IMR-90 (cell line): Measurements from ENCODE around the gene SLC26A4. TPM values are rescaled to one million over a fixed set of nuclear protein-coding genes. Genes with fewer than 3 reads are reported as not detected.

ENCODE experiments used
- ATAC-seq: fragments of 200-7000 bp; cut with Tn5 transposase; 2 replicates; pipeline ENCODE4 v1.9.1; 2020; ENCODE audit warnings: low read depth, mild to moderate bottlenecking, moderate library complexity
- BruUV-seq: library from RNA; stranded (reverse); fragments of 400-500 nt; replicated peaks from 2 replicates; lab custom pipeline; 2021; lab: Mats Ljungman, UMichigan
- CTCF ChIA-PET: fragments of 300-600 bp; formaldehyde crosslinking; extraction: SDS; loops from one replicate; lab custom pipeline; 2021; ENCODE audit warnings: antibody characterized with exemption; lab: Yijun Ruan, JAX
- POLR2A ChIA-PET: fragments of 300-600 bp; sonication (Branson Sonifier 250); formaldehyde crosslinking; loops from one replicate; lab custom pipeline; 2022; ENCODE audit warnings: antibody characterized with exemption; ENCODE audit not compliant: unreplicated experiment; lab: Charles Lee
- DNase-seq: peaks from one replicate; pipeline ENCODE4 v3.0.0; 2013
- H2AFZ ChIP-seq: replicated peaks from 2 replicates; pipeline ENCODE3; 2013; ENCODE audit warnings: low read length, mild to moderate bottlenecking; ENCODE audit not compliant: poor library complexity
- H2AK5ac ChIP-seq: 2 replicates; pipeline ENCODE4 v1.6.1; 2013; ENCODE audit warnings: low read depth, low read length, inconsistent platforms
- H2AK9ac ChIP-seq: replicated peaks from 2 replicates; pipeline ENCODE3; 2013; ENCODE audit warnings: mild to moderate bottlenecking, low read depth, low read length, moderate library complexity; ENCODE audit not compliant: poor library complexity
- H2BK120ac ChIP-seq: 2 replicates; pipeline ENCODE4 v1.6.1; 2013; ENCODE audit warnings: low read depth, low read length, inconsistent platforms
- H2BK15ac ChIP-seq: 3 replicates; pipeline ENCODE4 v1.6.1; 2013; ENCODE audit warnings: low read depth, low read length, inconsistent platforms
- H2BK20ac ChIP-seq: 2 replicates; pipeline ENCODE4 v1.6.1; 2013; ENCODE audit warnings: low read depth, mild to moderate bottlenecking, inconsistent platforms, low read length, moderate library complexity
- H2BK5ac ChIP-seq: 2 replicates; pipeline ENCODE4 v1.6.1; 2013; ENCODE audit warnings: mild to moderate bottlenecking, low read depth, low read length, inconsistent platforms; ENCODE audit not compliant: poor library complexity, severe bottlenecking
- H3K14ac ChIP-seq: replicated peaks from 2 replicates; pipeline ENCODE4 v1.6.1; 2013; ENCODE audit warnings: low read depth, low read length, inconsistent platforms
- H3K18ac ChIP-seq: 2 replicates; pipeline ENCODE4 v1.6.1; 2013; ENCODE audit warnings: low read depth, low read length, control low read depth
- H3K23ac ChIP-seq: 2 replicates; pipeline ENCODE4 v1.6.1; 2013; ENCODE audit warnings: low read depth, low read length, inconsistent platforms
- H3K27ac ChIP-seq: 2 replicates; pipeline ENCODE4 v1.5.1; 2013; ENCODE audit warnings: mild to moderate bottlenecking, control low read depth, low read length; ENCODE audit not compliant: insufficient read depth
- H3K27me3 ChIP-seq: 2 replicates; pipeline ENCODE4 v1.6.1; 2013; ENCODE audit warnings: low read length; ENCODE audit not compliant: control insufficient read depth, insufficient read depth
- H3K36me3 ChIP-seq: 2 replicates; pipeline ENCODE4 v1.6.1; 2013; ENCODE audit warnings: low read length, mixed read lengths; ENCODE audit not compliant: control insufficient read depth, insufficient read depth
- H3K4ac ChIP-seq: 2 replicates; pipeline ENCODE4 v1.6.1; 2013; ENCODE audit warnings: low read depth, low read length, inconsistent platforms
- H3K4me1 ChIP-seq: 2 replicates; pipeline ENCODE4 v1.6.1; 2013; ENCODE audit warnings: low read length, mixed read lengths; ENCODE audit not compliant: control insufficient read depth, insufficient read depth
- H3K4me2 ChIP-seq: 2 replicates; pipeline ENCODE4 v1.6.1; 2013; ENCODE audit warnings: low read depth, mild to moderate bottlenecking, control low read depth, low read length, moderate library complexity
- H3K4me3 ChIP-seq: 2 replicates; pipeline ENCODE4 v1.5.1; 2013; ENCODE audit warnings: low read depth, mild to moderate bottlenecking, control low read depth, low read length, moderate library complexity; ENCODE audit not compliant: insufficient read depth
- H3K56ac ChIP-seq: 2 replicates; pipeline ENCODE4 v1.6.1; 2013; ENCODE audit warnings: low read length, inconsistent platforms; ENCODE audit not compliant: insufficient read depth; ENCODE audit errors: extremely low read depth
- H3K79me1 ChIP-seq, 2 experiments: 2 replicates each; pipeline ENCODE4 v1.6.1; 2013; ENCODE audit warnings: low read length in 2 of 2, inconsistent platforms in 1 of 2, low read depth in 1 of 2
- H3K9ac ChIP-seq: 2 replicates; pipeline ENCODE4 v1.6.1; 2013; ENCODE audit warnings: low read depth, low read length, control low read depth
- H3K9me1 ChIP-seq: 2 replicates; pipeline ENCODE4 v1.6.1; 2013; ENCODE audit warnings: low read length, inconsistent platforms; ENCODE audit not compliant: insufficient read depth
- H3K9me3 ChIP-seq: 2 replicates; pipeline ENCODE4 v1.6.1; 2013; ENCODE audit warnings: low read length; ENCODE audit not compliant: control insufficient read depth, insufficient read depth
- H4K20me1 ChIP-seq: 2 replicates; pipeline ENCODE4 v1.6.1; 2013; ENCODE audit warnings: low read length, inconsistent platforms; ENCODE audit not compliant: insufficient read depth
- H4K5ac ChIP-seq: 2 replicates; pipeline ENCODE4 v1.6.1; 2013; ENCODE audit warnings: mild to moderate bottlenecking, low read depth, low read length, control low read depth
- H4K8ac ChIP-seq, 2 experiments: 2 replicates each; pipeline ENCODE4 v1.6.1; 2013; ENCODE audit warnings: low read depth in 2 of 2, low read length in 2 of 2, control low read depth in 1 of 2, inconsistent platforms in 1 of 2
- H4K91ac ChIP-seq: 2 replicates; pipeline ENCODE4 v1.6.1; 2013; ENCODE audit warnings: low read depth, low read length, inconsistent platforms; ENCODE audit not compliant: insufficient read depth
- BHLHE40 ChIP-seq: fragments of 150-350 bp; IDR thresholded peaks from 2 replicates; pipeline ENCODE4 v1.6.1; 2016; ENCODE audit warnings: mild to moderate bottlenecking, low read depth, low read length
- CEBPB ChIP-seq: IDR thresholded peaks from 2 replicates; pipeline ENCODE4 v1.6.1; 2012; ENCODE audit warnings: low read depth, low read length, improper control_type of control experiment
- CHD1 ChIP-seq: IDR thresholded peaks from 2 replicates; pipeline ENCODE4 v1.6.1; 2012; ENCODE audit warnings: low read depth, low read length, improper control_type of control experiment
- FOS ChIP-seq: fragments of 150-350 bp; IDR thresholded peaks from 2 replicates; pipeline ENCODE4 v1.6.1; 2016; ENCODE audit warnings: low read depth, low read length
- MAFK ChIP-seq: IDR thresholded peaks from 2 replicates; pipeline ENCODE4 v1.6.1; 2012; ENCODE audit warnings: low read depth, low read length, improper control_type of control experiment
- MAZ ChIP-seq: IDR thresholded peaks from 2 replicates; pipeline ENCODE4 v1.6.1; 2012; ENCODE audit warnings: low read depth, mild to moderate bottlenecking, low read length, improper control_type of control experiment, moderate library complexity, borderline replicate concordance
- MXI1 ChIP-seq: IDR thresholded peaks from 2 replicates; pipeline ENCODE4 v1.6.1; 2012; ENCODE audit warnings: low read depth, mild to moderate bottlenecking, low read length, moderate library complexity, borderline replicate concordance
- POLR2A ChIP-seq: IDR thresholded peaks from 2 replicates; pipeline ENCODE4 v1.6.1; 2012; ENCODE audit warnings: mild to moderate bottlenecking, low read depth, low read length
- RAD21 ChIP-seq: IDR thresholded peaks from 2 replicates; pipeline ENCODE4 v1.6.1; 2012; ENCODE audit warnings: low read length, improper control_type of control experiment
- RCOR1 ChIP-seq: IDR thresholded peaks from 2 replicates; pipeline ENCODE4 v1.6.1; 2012; ENCODE audit warnings: mild to moderate bottlenecking, low read length, improper control_type of control experiment; ENCODE audit not compliant: insufficient replicate concordance
- RFX5 ChIP-seq: IDR thresholded peaks from 2 replicates; pipeline ENCODE4 v1.8.0; 2012; ENCODE audit warnings: low read depth, mild to moderate bottlenecking, low read length, moderate library complexity
- SMC3 ChIP-seq: fragments of 150-350 bp; IDR thresholded peaks from 2 replicates; pipeline ENCODE4 v1.6.1; 2016; ENCODE audit warnings: low read depth, mild to moderate bottlenecking, antibody characterized with exemption, low read length, moderate library complexity
- WGBS, 2 experiments: methylation state at CpG; one replicate each; pipeline versions ENCODE4 v1.1.5 to v1.1.7; 2013; ENCODE audit warnings: missing lambda C conversion rate in 2 of 2; ENCODE audit not compliant: insufficient read length in 1 of 2; ENCODE audit errors: extremely low coverage in 2 of 2; 5-methylcytosine and 5-hydroxymethylcytosine counted together
- dilution Hi-C: fragments of 300-500 bp; cut with HindIII; formaldehyde crosslinking; loops from one replicate; pipeline ENCODE4 v1.14.3; 2018; ENCODE audit warnings: low sequenced_read_pairs; ENCODE audit not compliant: unreplicated experiment
- in situ Hi-C: fragments of 300-500 bp; cut with MboI; formaldehyde crosslinking; loops from 3 replicates; pipeline ENCODE4 v1.14.3; 2019; ENCODE audit warnings: low sequenced_read_pairs, inconsistent platforms, mixed read lengths
- intact Hi-C: fragments of 100-400 bp; cut with micrococcal nuclease; formaldehyde crosslinking; loops from 2 replicates; pipeline ENCODE4 v1.10.0; 2022
- polyA plus RNA-seq, 3 experiments: library from polyadenylated mRNA; depleted of rRNA; stranded (reverse); fragments of >200 nt; gene quantifications; 2 replicates each; pipeline ENCODE4 v1.2.3, GENCODE V29; 2012; ENCODE audit warnings: low replicate concordance in 1 of 3
- total RNA-seq: library from RNA; depleted of rRNA; stranded (reverse); fragments of >200 nt; gene quantifications from 2 replicates; pipeline ENCODE4 v1.2.3, GENCODE V29; 2012
- TF ChIP-seq, protein P1 (sequence below): conservative IDR thresholded peaks from 2 replicates; pipeline ENCODE4 v1.5.1; 2012; ENCODE audit warnings: mild to moderate bottlenecking, low read depth, low read length, improper control_type of control experiment

Gene SLC26A4
- total and polyA plus RNA-seq, 2 of the 4 experiments (the other 2 are of a cell fraction) = 0.09 to 1.1 TPM

- H2AK9ac ChIP-seq = no peak overlapping the region
- intact Hi-C loops = no loop called here
- no peak for ATAC-seq
- H3K4me2 ChIP-seq = no peak overlapping the region
- no peaks in the 10 kb centered on the region for H3K27me3 ChIP-seq
- H4K20me1 ChIP-seq = no peaks in the 10 kb centered on the region
- H2BK20ac ChIP-seq = no peak overlapping the region; the same call in 1 of the 2 replicates
- no peak overlapping the region for H2AFZ ChIP-seq
- no peak for DNase-seq
- H3K79me1 ChIP-seq = no peaks in the 10 kb centered on the region
- H3K9me3 ChIP-seq = no peaks in the 10 kb centered on the region
- in situ Hi-C loops = no loop called here
- H2BK5ac ChIP-seq = no peak overlapping the region
- no peak overlapping the region for H3K23ac ChIP-seq
- H3K56ac ChIP-seq = no peak overlapping the region
- H3K27ac ChIP-seq = no peak overlapping the region
- ChIA-PET POLR2A (no interaction called here), CTCF (no interaction called here)
- H2BK15ac ChIP-seq = peak overlapping the region; percentile 43; the same call in 1 of the 3 replicates
- no peak overlapping the region for H3K14ac ChIP-seq
- no peak overlapping the region for H4K91ac ChIP-seq
- no peak overlapping the region for H3K9ac ChIP-seq
- H3K36me3 ChIP-seq = no peaks in the 10 kb centered on the region
- 100% methylated on average over 1 of the region's 5 CpGs; no CpG with 5 or more reads in 1 of the 2 experiments for WGBS, 2 experiments
- H3K4ac ChIP-seq = no peak overlapping the region
- dilution Hi-C loops = no loop called here
- H4K8ac ChIP-seq = no peak overlapping the region
- no peak for TF ChIP-seq RFX5
- TF ChIP-seq MXI1 = no peak
- no peak for TF ChIP-seq RCOR1
- TF ChIP-seq CEBPB = no peak
- no peak for TF ChIP-seq CHD1
- TF ChIP-seq, protein P1, sequence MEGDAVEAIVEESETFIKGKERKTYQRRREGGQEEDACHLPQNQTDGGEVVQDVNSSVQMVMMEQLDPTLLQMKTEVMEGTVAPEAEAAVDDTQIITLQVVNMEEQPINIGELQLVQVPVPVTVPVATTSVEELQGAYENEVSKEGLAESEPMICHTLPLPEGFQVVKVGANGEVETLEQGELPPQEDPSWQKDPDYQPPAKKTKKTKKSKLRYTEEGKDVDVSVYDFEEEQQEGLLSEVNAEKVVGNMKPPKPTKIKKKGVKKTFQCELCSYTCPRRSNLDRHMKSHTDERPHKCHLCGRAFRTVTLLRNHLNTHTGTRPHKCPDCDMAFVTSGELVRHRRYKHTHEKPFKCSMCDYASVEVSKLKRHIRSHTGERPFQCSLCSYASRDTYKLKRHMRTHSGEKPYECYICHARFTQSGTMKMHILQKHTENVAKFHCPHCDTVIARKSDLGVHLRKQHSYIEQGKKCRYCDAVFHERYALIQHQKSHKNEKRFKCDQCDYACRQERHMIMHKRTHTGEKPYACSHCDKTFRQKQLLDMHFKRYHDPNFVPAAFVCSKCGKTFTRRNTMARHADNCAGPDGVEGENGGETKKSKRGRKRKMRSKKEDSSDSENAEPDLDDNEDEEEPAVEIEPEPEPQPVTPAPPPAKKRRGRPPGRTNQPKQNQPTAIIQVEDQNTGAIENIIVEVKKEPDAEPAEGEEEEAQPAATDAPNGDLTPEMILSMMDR = no peak
- no peak for TF ChIP-seq RAD21
- no peak for TF ChIP-seq BHLHE40
- TF ChIP-seq POLR2A = no peak
- TF ChIP-seq MAFK = no peak
- no peak for TF ChIP-seq FOS
- TF ChIP-seq MAZ = no peak
- TF ChIP-seq SMC3 = no peak
- H3K4me1 ChIP-seq = peaks cover 7% of the 10 kb centered on the region
- H2AK5ac ChIP-seq = no peak overlapping the region
- H2BK120ac ChIP-seq = no peak overlapping the region
- no peak overlapping the region for H3K18ac ChIP-seq
- no peak overlapping the region for H3K4me3 ChIP-seq
- BruUV-seq = no TSS peak
- no peak overlapping the region for H4K5ac ChIP-seq
- peaks cover 6% of the 10 kb centered on the region for H3K9me1 ChIP-seq
Measured at GRCh38 chr7:107686816-107687387, 26.3 kb downstream of the SLC26A4 start.
